Nephron (organoid): Measurements from ENCODE around the gene ZBTB20.

ENCODE experiments used
- H3K27ac Mint-ChIP-seq, 3 experiments: 2 replicates each; pipeline ENCODE4 v1.8.0; 2020; ENCODE audit warnings: mixed read lengths in 3 of 3, mild to moderate bottlenecking in 2 of 3, moderate library complexity in 1 of 3
- H3K27me3 Mint-ChIP-seq: 2 replicates; pipeline ENCODE4 v1.8.0; 2021; ENCODE audit warnings: low read depth, mild to moderate bottlenecking, moderate library complexity, mixed read lengths
- H3K36me3 Mint-ChIP-seq: 2 replicates; pipeline ENCODE4 v1.8.0; 2020; ENCODE audit warnings: low read depth, mixed read lengths
- H3K4me1 Mint-ChIP-seq: 2 replicates; pipeline ENCODE4 v1.8.0; 2020; ENCODE audit warnings: mixed read lengths
- H3K4me3 Mint-ChIP-seq, 3 experiments: 2 replicates each; pipeline ENCODE4 v1.8.0; 2020; ENCODE audit warnings: mild to moderate bottlenecking in 3 of 3, mixed read lengths in 3 of 3, moderate library complexity in 2 of 3
- H3K9me3 Mint-ChIP-seq: 2 replicates; pipeline ENCODE4 v1.8.0; 2020; ENCODE audit warnings: mixed read lengths
- TF ChIP-seq, protein P1 (sequence below), 3 experiments: fragments of 200-600 bp; sonication (generic); IDR thresholded peaks; one replicate each; pipeline ENCODE4 v1.5.0; 2021; ENCODE audit warnings: antibody characterized with exemption in 3 of 3; ENCODE audit not compliant: unreplicated experiment in 3 of 3

Gene ZBTB20

DNA sequence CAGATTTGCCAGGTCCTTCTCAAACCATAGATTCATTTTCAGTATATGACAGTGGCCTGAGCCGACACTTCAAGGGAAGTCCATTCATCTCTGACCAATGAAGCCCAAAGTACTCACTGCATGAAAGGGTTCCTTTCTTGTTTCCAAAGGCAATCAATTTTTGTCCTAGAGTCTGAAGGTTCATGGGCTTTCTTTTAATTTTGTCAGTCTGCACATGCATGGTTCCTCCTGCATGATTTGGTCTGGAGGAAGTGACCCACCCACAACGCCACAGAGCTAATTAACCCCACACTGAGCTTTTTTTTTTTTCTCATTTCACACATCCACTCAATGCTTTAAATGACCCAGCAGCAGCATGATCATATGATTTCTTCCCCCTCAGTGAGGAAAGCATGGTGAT, 636.9 kb downstream of the ZBTB20 start:
- Mint-ChIP-seq H3K36me3 (no peaks in the 10 kb centered on the region), H3K27ac (no peak overlapping the region), H3K4me1 (peaks cover 8% of the 10 kb centered on the region), H3K27me3 (no peaks in the 10 kb centered on the region), H3K4me3 (no peak overlapping the region), H3K9me3 (no peaks in the 10 kb centered on the region)
- TF ChIP-seq, protein P1, sequence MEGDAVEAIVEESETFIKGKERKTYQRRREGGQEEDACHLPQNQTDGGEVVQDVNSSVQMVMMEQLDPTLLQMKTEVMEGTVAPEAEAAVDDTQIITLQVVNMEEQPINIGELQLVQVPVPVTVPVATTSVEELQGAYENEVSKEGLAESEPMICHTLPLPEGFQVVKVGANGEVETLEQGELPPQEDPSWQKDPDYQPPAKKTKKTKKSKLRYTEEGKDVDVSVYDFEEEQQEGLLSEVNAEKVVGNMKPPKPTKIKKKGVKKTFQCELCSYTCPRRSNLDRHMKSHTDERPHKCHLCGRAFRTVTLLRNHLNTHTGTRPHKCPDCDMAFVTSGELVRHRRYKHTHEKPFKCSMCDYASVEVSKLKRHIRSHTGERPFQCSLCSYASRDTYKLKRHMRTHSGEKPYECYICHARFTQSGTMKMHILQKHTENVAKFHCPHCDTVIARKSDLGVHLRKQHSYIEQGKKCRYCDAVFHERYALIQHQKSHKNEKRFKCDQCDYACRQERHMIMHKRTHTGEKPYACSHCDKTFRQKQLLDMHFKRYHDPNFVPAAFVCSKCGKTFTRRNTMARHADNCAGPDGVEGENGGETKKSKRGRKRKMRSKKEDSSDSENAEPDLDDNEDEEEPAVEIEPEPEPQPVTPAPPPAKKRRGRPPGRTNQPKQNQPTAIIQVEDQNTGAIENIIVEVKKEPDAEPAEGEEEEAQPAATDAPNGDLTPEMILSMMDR (IDR thresholded peaks at IDR 0.05; ENCODE audit: unreplicated experiment in 3 of 3) = no peak

DNA sequence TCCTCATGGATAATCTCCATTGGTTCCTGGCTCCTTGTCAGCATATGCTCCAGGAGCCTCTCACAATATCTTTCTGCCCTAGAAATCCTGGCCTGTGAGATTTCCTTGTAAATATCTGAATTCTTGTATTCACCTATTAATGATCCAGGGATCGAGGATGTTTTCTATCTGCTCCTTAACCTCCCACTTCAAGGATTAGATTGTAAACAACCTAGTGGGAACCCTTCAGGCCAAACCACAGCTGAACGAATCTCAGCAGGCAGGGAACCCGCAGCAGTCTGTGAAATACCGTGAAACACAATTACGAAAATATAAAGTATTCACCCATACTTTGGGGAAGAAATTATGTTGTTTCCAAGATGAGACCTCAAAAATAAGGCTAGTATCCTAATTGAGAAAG, 637.3 kb downstream of the ZBTB20 start:
- TF ChIP-seq, protein P1 (IDR thresholded peaks at IDR 0.05; ENCODE audit: unreplicated experiment in 3 of 3) = no peak
- H3K4me1 Mint-ChIP-seq = peaks cover 8% of the 10 kb centered on the region
- H3K9me3 Mint-ChIP-seq = no peaks in the 10 kb centered on the region
- no peaks in the 10 kb centered on the region for H3K27me3 Mint-ChIP-seq
- H3K27ac Mint-ChIP-seq = no peak overlapping the region
- no peak overlapping the region for H3K4me3 Mint-ChIP-seq
- no peaks in the 10 kb centered on the region for H3K36me3 Mint-ChIP-seq

DNA sequence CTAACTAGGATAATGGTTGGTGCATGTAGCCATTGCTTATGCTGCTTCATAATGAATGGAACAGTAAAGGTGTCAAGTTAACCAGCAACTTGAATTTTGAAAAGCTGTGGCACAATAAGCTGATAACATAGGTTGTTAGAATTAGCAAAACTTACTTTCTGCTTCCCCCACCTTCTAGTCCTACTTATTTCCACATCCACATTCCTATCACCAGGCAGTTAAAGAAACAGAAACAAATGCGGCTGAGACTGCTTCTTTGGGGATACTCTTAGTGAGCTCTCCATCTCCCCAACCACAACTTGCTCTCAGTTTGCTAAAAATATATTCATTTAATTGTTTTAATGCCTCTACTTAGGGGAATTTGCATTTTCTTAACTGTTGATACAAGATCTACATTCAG, 638.1 kb downstream of the ZBTB20 start:
- Mint-ChIP-seq H3K4me3 (no peak overlapping the region), H3K36me3 (no peaks in the 10 kb centered on the region), H3K9me3 (no peaks in the 10 kb centered on the region), H3K4me1 (peaks cover 8% of the 10 kb centered on the region), H3K27me3 (no peaks in the 10 kb centered on the region), H3K27ac (no peak overlapping the region)
- TF ChIP-seq, protein P1 (IDR thresholded peaks at IDR 0.05; ENCODE audit: unreplicated experiment in 3 of 3) = no peak

DNA sequence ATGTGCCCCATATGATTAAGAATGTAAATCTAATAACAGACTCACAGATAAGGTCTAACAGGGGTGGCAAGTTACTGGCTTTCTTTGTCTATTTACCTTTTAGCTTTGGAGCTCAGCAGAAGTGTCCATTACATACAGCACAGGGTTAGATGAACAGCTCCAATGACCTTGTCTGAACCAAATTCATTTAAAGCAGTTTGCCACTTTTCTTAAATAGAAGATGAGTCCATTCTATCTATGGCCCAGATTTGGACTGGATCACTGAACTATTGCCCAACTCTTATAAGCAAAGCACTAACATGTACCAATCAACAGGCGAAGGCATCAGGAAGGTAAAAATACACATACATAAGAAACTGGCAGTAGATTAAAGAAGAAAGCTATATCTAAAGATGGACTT, 638.9 kb downstream of the ZBTB20 start:
- Mint-ChIP-seq H3K4me1 (peaks cover 8% of the 10 kb centered on the region), H3K27ac (no peak overlapping the region), H3K27me3 (no peaks in the 10 kb centered on the region), H3K36me3 (no peaks in the 10 kb centered on the region), H3K9me3 (no peaks in the 10 kb centered on the region), H3K4me3 (no peak overlapping the region)
- TF ChIP-seq, protein P1 (IDR thresholded peaks at IDR 0.05; ENCODE audit: unreplicated experiment in 3 of 3) = no peak

DNA sequence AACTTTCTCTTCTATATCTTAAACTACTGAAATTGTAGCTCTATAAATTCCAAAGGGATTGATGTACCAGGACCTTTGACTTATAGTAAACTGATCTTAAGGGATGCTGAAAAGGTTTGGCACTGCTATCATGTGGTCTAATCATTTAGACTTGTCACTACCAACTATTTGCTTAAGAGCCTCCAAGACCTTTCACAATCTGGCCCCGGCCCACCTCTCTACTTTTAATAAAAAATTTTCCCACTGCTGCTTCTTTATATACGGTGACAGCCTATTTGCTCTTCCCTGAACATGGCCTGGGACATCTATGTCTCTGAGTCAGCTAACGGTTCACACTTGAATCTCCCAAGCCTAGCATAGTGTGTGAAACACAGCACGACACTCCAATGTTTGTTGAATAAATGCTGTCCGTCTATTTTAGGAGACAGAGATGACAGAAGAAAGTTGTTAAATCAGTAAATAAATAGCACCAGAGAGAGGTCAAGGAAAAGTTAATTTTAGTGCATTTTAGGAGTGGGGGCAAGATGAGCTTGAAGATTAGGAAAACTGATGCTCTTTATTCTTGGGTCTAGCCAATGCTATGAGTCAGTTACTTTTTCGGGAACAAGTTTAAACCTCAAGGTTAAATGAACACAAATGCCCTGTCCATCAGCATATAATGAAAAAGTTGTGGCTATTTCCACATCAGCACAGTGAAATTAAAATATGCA, 640.3 kb downstream of the ZBTB20 start:
- Mint-ChIP-seq H3K27ac (no peak overlapping the region), H3K36me3 (no peaks in the 10 kb centered on the region), H3K9me3 (no peaks in the 10 kb centered on the region), H3K4me1 (peaks cover 8% of the 10 kb centered on the region), H3K4me3 (no peak overlapping the region), H3K27me3 (no peaks in the 10 kb centered on the region)
- TF ChIP-seq, protein P1 (IDR thresholded peaks at IDR 0.05; ENCODE audit: unreplicated experiment in 3 of 3) = no peak

DNA sequence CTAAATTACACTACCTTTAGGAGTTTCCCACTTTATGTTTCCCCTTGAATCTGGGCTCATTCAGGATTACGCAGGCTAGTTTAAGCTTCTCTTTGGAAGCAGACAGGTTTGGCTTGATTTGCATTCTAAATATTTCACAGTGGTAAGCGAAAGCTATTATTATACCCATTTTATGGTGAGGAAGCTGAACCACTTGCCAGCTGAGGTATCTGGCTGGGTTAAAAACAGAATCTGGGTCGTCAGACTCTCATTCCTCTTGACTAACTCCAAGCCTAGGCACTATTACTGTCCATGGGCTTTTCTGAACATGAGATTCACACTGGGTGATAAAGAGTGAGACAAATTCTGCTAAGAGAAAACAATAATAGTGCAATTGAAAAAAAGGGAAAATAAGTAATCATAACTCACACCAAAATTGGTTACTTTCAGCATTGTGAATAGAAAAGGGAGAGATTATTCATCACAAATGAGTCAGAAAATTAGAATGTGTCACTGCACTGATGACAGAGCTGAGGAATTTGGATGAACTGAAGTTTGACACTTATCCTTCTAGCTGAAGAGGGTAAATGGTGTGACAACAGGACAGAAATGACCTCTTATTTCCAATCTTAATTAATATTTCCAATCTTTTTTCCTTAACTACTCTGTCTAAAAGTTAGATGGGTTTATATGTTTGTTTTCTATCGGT, 642.0 kb downstream of the ZBTB20 start:
- Mint-ChIP-seq H3K4me3 (no peak overlapping the region), H3K36me3 (no peaks in the 10 kb centered on the region), H3K4me1 (peaks cover 10% of the 10 kb centered on the region), H3K27ac (no peak overlapping the region), H3K27me3 (no peaks in the 10 kb centered on the region), H3K9me3 (no peaks in the 10 kb centered on the region)
- TF ChIP-seq, protein P1 (IDR thresholded peaks at IDR 0.05; ENCODE audit: unreplicated experiment in 3 of 3) = no peak
